GM18499 (cell line): Measurements from ENCODE around the gene KDM4C.
A peak's percentile ranks its signal among the peaks of the same experiment; 100 is the strongest.
"Not testable (repeated sequence)": the region's sequence is repeated elsewhere in the genome, so short reads cannot be mapped to it uniquely, and the experiment has no call there.

Experiments used
- ATAC-seq: cut with Tn5 transposase; IDR thresholded peaks from one replicate; pipeline ENCODE4 v1.9.1; 2021; ENCODE audit warnings: moderate number of reproducible peaks; ENCODE audit not compliant: insufficient read depth, unreplicated experiment

The KDM4C gene

GRCh38 chr9:6924988-6925563 lies 167.3 kb downstream of the KDM4C start:
- no peak for ATAC-seq

- no peak for ATAC-seq
Observed at GRCh38 chr9:6925836-6926235, 168.1 kb downstream of the KDM4C start.

GRCh38 chr9:6926436-6926835 lies 168.7 kb downstream of the KDM4C start:
- ATAC-seq, result no peak

- no peak for ATAC-seq
Observed at GRCh38 chr9:6927838-6928237, 170.1 kb downstream of the KDM4C start.

- ATAC-seq, result no peak
Observed at GRCh38 chr9:6928863-6929262, 171.1 kb downstream of the KDM4C start.

- ATAC-seq, result no peak
Observed at GRCh38 chr9:6929441-6930215, 171.9 kb downstream of the KDM4C start.

GRCh38 chr9:6930827-6931226 lies 173.1 kb downstream of the KDM4C start:
- no peak for ATAC-seq

- ATAC-seq, result no peak
Observed at GRCh38 chr9:6931913-6932312, 174.1 kb downstream of the KDM4C start.

GRCh38 chr9:6936103-6936502 lies 178.3 kb downstream of the KDM4C start:
- no peak for ATAC-seq

- no peak for ATAC-seq
Observed at GRCh38 chr9:6937209-6937608, 179.4 kb downstream of the KDM4C start.

- ATAC-seq, result no peak
Observed at GRCh38 chr9:6938447-6938846, 180.7 kb downstream of the KDM4C start.

- no peak for ATAC-seq
Observed at GRCh38 chr9:6938873-6939272, 181.1 kb downstream of the KDM4C start.

- ATAC-seq, result no peak
Observed at GRCh38 chr9:6941501-6941900, 183.7 kb downstream of the KDM4C start.

- ATAC-seq, result no peak
Observed at GRCh38 chr9:6942406-6942805, 184.6 kb downstream of the KDM4C start.

GRCh38 chr9:6943293-6943692 lies 185.5 kb downstream of the KDM4C start:
- ATAC-seq, result no peak

GRCh38 chr9:6944093-6944551 lies 186.3 kb downstream of the KDM4C start:
- no peak for ATAC-seq

GRCh38 chr9:6944896-6945295 lies 187.1 kb downstream of the KDM4C start:
- ATAC-seq, result no peak

- no peak for ATAC-seq
Observed at GRCh38 chr9:6945816-6946215, 188.0 kb downstream of the KDM4C start.

GRCh38 chr9:6946583-6947166 lies 188.9 kb downstream of the KDM4C start:
- no peak for ATAC-seq

GRCh38 chr9:6948921-6949320 lies 191.1 kb downstream of the KDM4C start:
- ATAC-seq, result not testable (repeated sequence)

- ATAC-seq, result peak; percentile 72
Observed at GRCh38 chr9:6955251-6955921, 197.6 kb downstream of the KDM4C start.
